Left cardiac atrium (tissue), 4 donors: ENCODE results near the gene GNB2. TPM values are rescaled to one million over a fixed set of nuclear protein-coding genes. Genes with fewer than 3 reads are reported as not detected.
"Not testable (repeated sequence)": the region's sequence is repeated elsewhere in the genome, so short reads cannot be mapped to it uniquely, and the experiment has no call there.

Experiments
- ATAC-seq, 2 donors: fragments of 200-7000 bp; cut with Tn5 transposase; one replicate each; pipeline ENCODE4 v1.9.1; 2020; ENCODE audit warnings: mild to moderate bottlenecking in 2 of 2, moderate library complexity in 2 of 2
- DNase-seq: peaks from one replicate; pipeline ENCODE4 v3.0.0-alpha.2; 2020
- intact Hi-C, 2 donors: fragments of 100-400 bp; cut with DNase I; formaldehyde crosslinking; loops; one replicate each; pipeline versions ENCODE4 v1.14.1 to v1.15.1; 2022 to 2023
- total RNA-seq, 2 donors: library from RNA; stranded (reverse); fragmentation: NEBNext Ultra II Directional; extraction: Animal tissue kit (Norgen Biotek cat#: 25700); gene quantifications; one replicate each; pipeline ENCODE4 v1.2.1, GENCODE V29; 2021
- donor health status: DM: no; HTN: yes; CAD: no.
- donor health status: DM: no; HTN: yes; CAD: no; lungs with severe emphysema.
- donor health status: DM: yes; HTN: yes; CAD: no.
- donor health status: Dilated cardiomyopathy.

Gene GNB2
- total RNA-seq, 2 donors from 2014 or later: 125 to 153 TPM

DNA sequence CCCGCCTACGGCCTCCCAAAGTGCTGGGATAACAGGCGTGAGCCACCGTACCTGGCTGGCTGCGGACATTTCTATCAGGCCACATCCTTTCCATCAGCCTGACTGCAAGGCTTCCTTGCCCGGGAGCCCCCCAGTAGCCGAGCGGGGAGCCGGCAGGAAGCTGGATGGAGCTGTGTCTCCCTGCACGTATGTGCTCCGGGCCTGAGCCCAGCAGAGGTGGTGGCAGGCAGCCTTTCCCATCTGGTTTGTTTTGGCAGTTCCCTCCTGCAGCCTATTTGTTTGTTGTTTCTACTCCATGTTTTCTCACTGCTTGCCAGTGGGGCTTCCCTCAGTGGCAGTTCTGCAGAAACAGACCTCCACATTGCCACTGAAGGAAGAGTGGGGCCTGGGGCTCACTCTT lies 37.8 kb downstream of the GNB2 start:
- ATAC-seq: no peak
- intact Hi-C loops: no loop called here
- DNase-seq: no peak

DNA sequence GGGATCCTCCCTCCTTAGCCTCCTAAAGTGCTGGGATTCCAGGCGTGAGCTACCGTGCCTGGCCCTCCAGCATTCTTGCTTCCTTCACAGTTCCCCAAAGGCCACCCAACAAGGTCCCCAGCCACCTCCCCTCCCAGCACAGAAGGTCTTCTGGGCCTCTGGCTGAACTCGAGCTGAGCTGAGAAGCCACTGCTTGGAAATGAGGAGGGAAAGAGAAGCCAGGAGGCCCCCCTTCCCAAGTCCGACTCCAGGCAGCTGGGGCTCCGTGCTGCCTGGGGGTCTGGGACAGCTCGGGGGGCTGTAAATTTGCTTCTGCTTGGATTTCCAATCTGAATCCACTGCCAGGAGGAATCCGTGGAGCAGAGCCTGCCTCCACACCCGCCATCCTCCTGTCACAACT lies 41.2 kb downstream of the GNB2 start:
- ATAC-seq (no peak), DNase-seq (no peak)
- intact Hi-C loops: no loop called here

DNA sequence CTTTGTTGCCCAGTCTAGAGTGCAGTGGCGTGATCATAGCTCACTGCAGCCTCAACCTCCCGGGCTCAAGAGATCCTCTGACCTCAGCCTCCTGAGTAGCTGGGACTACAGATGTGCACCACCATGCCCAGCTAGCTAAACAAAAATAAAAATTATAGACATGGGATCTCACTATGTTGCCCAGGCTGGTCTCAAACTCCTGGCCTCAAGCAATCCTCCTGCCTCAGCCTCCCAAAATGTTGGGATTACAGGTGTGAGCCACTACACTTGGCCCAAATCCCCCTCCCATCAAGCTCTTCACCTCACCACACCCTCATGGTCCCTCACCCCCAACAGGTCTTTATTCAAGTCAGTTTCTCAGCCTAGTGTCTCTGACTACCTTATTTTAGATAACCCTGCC lies 43.5 kb downstream of the GNB2 start:
- DNase-seq, intact Hi-C loops, ATAC-seq: not testable (repeated sequence)

DNA sequence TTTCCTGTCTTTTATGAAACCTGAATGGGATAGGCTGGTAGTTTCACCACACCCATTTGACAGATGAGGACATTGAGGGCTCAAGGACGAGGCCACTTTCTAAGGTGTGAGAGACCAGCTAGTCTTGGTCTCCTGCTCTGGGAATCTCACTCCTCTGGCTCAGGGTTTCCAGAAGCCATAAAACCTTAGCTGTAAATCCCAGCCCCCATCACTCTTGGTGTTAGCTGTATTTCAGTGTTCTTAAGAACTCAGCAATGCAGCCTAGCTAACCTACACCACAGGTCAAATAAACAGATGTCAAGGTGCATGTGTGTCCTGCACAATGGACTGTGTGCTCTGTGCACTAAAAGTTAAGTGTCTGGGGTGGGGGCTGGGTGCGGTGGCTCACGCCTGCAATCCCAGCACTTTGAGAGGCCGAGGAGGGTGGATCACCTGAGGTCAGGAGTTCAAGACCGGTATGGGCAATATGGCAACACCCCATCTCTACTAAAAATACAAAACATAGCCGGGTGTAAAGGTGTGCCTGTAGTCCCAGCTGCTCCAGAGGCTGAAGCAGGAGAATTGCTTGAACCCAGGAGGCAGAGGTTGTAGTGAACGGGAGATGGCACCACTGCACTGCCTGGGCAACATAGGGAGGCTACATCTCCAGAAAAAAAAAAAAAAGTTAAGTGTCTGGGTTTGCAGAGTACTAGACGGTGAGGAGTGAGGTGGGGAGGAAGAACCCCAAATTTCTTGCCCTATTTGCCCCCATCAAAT lies 46.2 kb downstream of the GNB2 start:
- no peak for DNase-seq
- ATAC-seq: no peak
- intact Hi-C loops: loop anchor here in 1 of 2 donors (5.0 kb wide), 1 partner anchor 138 kb away; no protein-coding TSS in a partner anchor

DNA sequence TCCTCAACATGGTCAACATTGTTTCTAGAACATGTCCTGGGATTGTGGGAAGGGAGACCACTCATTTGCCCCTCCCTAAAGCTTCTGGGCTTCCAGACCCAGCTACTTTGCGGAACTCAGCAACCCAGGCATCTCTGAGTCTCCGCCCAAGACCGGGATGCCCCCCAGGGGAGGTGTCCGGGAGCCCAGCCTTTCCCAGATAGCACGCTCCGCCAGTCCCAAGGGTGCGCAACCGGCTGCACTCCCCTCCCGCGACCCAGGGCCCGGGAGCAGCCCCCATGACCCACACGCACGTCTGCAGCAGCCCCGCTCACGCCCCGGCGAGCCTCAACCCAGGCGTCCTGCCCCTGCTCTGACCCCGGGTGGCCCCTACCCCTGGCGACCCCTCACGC lies 46.7 kb downstream of the GNB2 start, which contains the start of gene EPO:
Gene EPO, plus strand, starts transcription at position 190 of the 392 bp plus-strand sequence. CDS start 513 bp downstream, outside the sequence.
- DNase-seq (no peak), ATAC-seq (no peak)
- intact Hi-C loops: loop anchor here in 1 of 2 donors (5.0 kb wide), 1 partner anchor 137 kb away; no protein-coding TSS in a partner anchor

DNA sequence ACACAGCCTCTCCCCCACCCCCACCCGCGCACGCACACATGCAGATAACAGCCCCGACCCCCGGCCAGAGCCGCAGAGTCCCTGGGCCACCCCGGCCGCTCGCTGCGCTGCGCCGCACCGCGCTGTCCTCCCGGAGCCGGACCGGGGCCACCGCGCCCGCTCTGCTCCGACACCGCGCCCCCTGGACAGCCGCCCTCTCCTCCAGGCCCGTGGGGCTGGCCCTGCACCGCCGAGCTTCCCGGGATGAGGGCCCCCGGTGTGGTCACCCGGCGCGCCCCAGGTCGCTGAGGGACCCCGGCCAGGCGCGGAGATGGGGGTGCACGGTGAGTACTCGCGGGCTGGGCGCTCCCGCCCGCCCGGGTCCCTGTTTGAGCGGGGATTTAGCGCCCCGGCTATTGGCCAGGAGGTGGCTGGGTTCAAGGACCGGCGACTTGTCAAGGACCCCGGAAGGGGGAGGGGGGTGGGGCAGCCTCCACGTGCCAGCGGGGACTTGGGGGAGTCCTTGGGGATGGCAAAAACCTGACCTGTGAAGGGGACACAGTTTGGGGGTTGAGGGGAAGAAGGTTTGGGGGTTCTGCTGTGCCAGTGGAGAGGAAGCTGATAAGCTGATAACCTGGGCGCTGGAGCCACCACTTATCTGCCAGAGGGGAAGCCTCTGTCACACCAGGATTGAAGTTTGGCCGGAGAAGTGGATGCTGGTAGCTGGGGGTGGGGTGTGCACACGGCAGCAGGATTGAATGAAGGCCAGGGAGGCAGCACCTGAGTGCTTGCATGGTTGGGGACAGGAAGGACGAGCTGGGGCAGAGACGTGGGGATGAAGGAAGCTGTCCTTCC lies 47.3 kb downstream of the GNB2 start:
- intact Hi-C loops: loop anchor here in 1 of 2 donors (5.0 kb wide), 1 partner anchor 136 kb away; no protein-coding TSS in a partner anchor
- DNase-seq (no peak), ATAC-seq (no peak)

DNA sequence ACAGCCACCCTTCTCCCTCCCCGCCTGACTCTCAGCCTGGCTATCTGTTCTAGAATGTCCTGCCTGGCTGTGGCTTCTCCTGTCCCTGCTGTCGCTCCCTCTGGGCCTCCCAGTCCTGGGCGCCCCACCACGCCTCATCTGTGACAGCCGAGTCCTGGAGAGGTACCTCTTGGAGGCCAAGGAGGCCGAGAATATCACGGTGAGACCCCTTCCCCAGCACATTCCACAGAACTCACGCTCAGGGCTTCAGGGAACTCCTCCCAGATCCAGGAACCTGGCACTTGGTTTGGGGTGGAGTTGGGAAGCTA lies 47.9 kb downstream of the GNB2 start:
- DNase-seq (no peak), ATAC-seq (no peak)
- intact Hi-C loops: loop anchor here in 1 of 2 donors (5.0 kb wide), 1 partner anchor 136 kb away; no protein-coding TSS in a partner anchor

DNA sequence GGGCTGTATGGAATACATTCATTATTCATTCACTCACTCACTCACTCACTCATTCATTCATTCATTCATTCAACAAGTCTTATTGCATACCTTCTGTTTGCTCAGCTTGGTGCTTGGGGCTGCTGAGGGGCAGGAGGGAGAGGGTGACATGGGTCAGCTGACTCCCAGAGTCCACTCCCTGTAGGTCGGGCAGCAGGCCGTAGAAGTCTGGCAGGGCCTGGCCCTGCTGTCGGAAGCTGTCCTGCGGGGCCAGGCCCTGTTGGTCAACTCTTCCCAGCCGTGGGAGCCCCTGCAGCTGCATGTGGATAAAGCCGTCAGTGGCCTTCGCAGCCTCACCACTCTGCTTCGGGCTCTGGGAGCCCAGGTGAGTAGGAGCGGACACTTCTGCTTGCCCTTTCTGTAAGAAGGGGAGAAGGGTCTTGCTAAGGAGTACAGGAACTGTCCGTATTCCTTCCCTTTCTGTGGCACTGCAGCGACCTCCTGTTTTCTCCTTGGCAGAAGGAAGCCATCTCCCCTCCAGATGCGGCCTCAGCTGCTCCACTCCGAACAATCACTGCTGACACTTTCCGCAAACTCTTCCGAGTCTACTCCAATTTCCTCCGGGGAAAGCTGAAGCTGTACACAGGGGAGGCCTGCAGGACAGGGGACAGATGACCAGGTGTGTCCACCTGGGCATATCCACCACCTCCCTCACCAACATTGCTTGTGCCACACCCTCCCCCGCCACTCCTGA lies 49.1 kb downstream of the GNB2 start:
- intact Hi-C loops: loop anchor here in 1 of 2 donors (5.0 kb wide), 1 partner anchor 135 kb away; no protein-coding TSS in a partner anchor
- peak in 1 of 2 donors; percentile 6 for ATAC-seq
- DNase-seq: no peak

DNA sequence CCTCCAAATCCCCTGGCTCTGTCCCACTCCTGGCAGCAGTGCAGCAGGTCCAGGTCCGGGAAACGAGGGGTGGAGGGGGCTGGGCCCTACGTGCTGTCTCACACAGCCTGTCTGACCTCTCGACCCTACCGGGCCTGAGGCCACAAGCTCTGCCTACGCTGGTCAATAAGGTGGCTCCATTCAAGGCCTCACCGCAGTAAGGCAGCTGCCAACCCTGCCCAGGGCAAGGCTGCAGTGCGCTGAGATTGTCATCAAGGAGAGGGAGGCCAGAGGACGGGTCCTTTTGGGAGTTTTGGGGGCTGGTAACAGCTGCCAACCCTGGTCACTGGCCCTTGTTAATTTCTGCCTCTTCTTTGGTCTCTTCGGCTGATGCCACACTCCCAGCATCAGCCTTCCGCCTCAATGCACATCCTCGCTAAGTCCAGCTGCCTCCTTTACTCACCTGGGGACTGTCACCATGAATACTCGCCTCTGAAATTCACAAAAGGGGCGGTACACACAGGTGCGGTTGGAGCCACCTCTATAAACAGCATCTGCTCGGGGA lies 50.3 kb downstream of the GNB2 start:
- intact Hi-C loops: loop anchor here in 1 of 2 donors (5.0 kb wide), 1 partner anchor 133 kb away; no protein-coding TSS in a partner anchor
- DNase-seq (no peak), ATAC-seq (no peak)

DNA sequence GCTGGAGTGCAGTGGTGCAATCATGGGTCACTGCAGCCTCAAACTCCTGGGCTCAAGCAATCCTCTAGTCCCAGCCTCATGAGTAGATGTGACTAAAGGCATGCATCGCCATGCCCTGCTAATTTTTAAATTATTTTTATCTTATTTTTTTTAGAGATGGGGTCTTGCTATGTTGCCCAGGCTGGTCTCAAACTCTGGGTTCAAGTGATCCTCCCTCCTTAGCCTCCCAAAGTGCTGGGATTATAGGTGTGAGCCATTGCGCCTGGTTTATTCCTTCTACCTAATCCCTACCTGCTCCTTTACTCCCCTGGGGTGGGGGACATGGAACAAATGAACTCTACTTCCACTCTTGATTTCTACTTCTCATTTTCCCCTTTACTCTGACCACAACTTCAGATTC lies 50.8 kb downstream of the GNB2 start:
- ATAC-seq, DNase-seq: not testable (repeated sequence)
- intact Hi-C loops: loop anchor here in 1 of 2 donors (5.0 kb wide), 1 partner anchor 133 kb away; no protein-coding TSS in a partner anchor

DNA sequence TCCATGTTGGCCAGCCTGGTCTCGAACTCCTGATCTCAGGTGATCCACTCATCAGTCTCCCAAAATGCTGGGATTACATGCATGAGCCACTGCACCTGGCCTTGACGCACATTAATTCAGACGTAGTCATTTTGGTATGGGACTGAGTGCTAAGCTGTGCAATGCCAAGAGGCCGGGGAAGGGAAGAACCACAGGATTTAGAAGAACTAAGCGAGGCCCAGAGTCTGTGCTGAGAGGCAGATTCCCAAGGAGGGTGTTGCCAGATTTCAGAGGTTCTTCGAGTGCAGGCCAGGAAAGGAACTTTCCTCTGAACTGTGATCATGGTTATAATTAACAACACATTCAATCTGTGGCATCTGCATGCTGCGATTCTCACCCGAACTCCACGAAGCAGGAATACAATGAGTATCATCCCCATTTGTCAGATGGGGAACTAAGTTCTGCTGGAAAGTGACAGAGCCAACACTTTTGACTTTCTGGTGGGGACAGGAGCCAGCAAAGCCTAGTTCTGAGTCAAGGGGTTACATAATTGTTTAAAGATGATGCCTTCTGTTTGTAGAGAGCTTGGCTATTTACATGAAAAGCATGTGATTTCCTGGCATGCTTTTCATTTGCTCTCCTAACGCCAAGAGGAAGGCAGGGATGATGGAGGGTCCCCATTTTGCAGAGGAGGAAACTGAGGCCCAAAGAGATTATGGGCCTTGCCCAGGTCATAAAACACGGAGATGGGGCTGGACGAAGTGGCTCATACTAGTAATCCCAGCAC lies 53.6 kb downstream of the GNB2 start:
- intact Hi-C loops: no loop called here
- DNase-seq (no peak), ATAC-seq (no peak)

DNA sequence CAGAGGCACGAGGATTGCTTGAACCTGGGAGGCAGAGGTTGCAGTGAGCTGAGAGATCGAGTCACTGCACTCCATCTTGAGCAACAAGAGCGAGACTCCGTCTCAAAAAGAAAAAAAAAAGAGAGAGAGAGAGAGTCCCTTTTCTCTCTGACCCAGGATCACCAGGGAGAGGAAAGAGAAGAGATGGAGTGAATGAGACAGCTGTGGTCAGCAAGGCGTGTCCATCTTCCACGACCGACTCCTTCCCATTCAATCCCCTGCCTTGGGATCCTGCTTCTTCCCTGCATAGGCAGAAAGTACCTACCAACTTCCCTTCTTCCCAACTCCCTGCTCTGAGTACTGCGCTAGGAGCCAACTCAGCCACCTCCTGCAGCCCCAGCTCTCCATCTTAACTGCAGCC lies 54.7 kb downstream of the GNB2 start:
- ATAC-seq (no peak), DNase-seq (no peak)
- intact Hi-C loops: no loop called here

Other genes with a start within 250 kb of the GNB2 start
- gene ZCWPW1, start 245.0 kb upstream of the GNB2 start, total RNA-seq: 1 to 10 TPM; 3.6 to 4.9 TPM
- gene MEPCE, start 243.9 kb upstream of the GNB2 start, total RNA-seq: 10 to 100 TPM; 20.9 to 23.9 TPM
- 10 to 100 TPM; 15.5 to 19.8 TPM for gene PPP1R35, start 237.2 kb upstream of the GNB2 start, total RNA-seq
- gene SPACDR, start 209.5 kb upstream of the GNB2 start, total RNA-seq: under 1 TPM; 0.38 to 0.73 TPM
- gene TSC22D4, start 194.5 kb upstream of the GNB2 start, total RNA-seq: 10 to 100 TPM; 31.3 to 36.2 TPM
- under 1 TPM; 0.59 to 0.97 TPM for gene NYAP1, start 189.8 kb upstream of the GNB2 start, total RNA-seq
- gene AGFG2, start 134.5 kb upstream of the GNB2 start, total RNA-seq: 10 to 100 TPM; 21.0 to 24.3 TPM
- gene SAP25, start 99.8 kb upstream of the GNB2 start, total RNA-seq: 1 to 10 TPM in 1 of 2 donors, under 1 TPM in 1; 0.58 to 1.5 TPM
- 10 to 100 TPM; 28.2 to 32.6 TPM for gene LRCH4, start 87.6 kb upstream of the GNB2 start, total RNA-seq
- under 1 TPM; 0.31 to 0.62 TPM for gene FBXO24, start 87.4 kb upstream of the GNB2 start, total RNA-seq
- gene PCOLCE, start 71.4 kb upstream of the GNB2 start, total RNA-seq: 10 to 100 TPM; 51.8 to 96.5 TPM
- gene MOSPD3, start 61.2 kb upstream of the GNB2 start, total RNA-seq: 10 to 100 TPM; 11.0 to 13.3 TPM
- gene TFR2, start 32.2 kb upstream of the GNB2 start, total RNA-seq: under 1 TPM; 0.29 to 0.79 TPM
- gene ACTL6B, start 17.3 kb upstream of the GNB2 start, total RNA-seq: not detected
- 10 to 100 TPM; 25.8 to 31.0 TPM for gene GIGYF1, start 20.5 kb downstream of the GNB2 start, total RNA-seq
- 10 to 100 TPM; 23.2 to 29.0 TPM for gene POP7, start 32.4 kb downstream of the GNB2 start, total RNA-seq
- gene EPO, start 46.7 kb downstream of the GNB2 start, total RNA-seq: not detected
- not detected for gene ZAN, start 59.9 kb downstream of the GNB2 start, total RNA-seq
- gene EPHB4, start 153.8 kb downstream of the GNB2 start, total RNA-seq: 10 to 100 TPM; 27.5 to 46.8 TPM
- 10 to 100 TPM; 13.4 to 14.7 TPM for gene SLC12A9, start 179.0 kb downstream of the GNB2 start, total RNA-seq
- 10 to 100 TPM; 36.5 to 48.0 TPM for gene TRIP6, start 193.6 kb downstream of the GNB2 start, total RNA-seq
- gene SRRT, start 201.4 kb downstream of the GNB2 start, total RNA-seq: 10 to 100 TPM; 65.1 to 87.0 TPM
- gene UFSP1, start 216.0 kb downstream of the GNB2 start, total RNA-seq: 1 to 10 TPM; 2.7 to 4.3 TPM
- gene ACHE, start 222.1 kb downstream of the GNB2 start, total RNA-seq: 10 to 100 TPM in 1 of 2 donors, 1 to 10 TPM in 1; 8.5 to 30.9 TPM